ENCODE results near the gene LEUTX. TPM values are rescaled to one million over a fixed set of nuclear protein-coding genes. Genes with fewer than 3 reads are reported as not detected.

LEUTX gene
- total and polyA plus RNA-seq, 9 donors = not detected

DNA sequence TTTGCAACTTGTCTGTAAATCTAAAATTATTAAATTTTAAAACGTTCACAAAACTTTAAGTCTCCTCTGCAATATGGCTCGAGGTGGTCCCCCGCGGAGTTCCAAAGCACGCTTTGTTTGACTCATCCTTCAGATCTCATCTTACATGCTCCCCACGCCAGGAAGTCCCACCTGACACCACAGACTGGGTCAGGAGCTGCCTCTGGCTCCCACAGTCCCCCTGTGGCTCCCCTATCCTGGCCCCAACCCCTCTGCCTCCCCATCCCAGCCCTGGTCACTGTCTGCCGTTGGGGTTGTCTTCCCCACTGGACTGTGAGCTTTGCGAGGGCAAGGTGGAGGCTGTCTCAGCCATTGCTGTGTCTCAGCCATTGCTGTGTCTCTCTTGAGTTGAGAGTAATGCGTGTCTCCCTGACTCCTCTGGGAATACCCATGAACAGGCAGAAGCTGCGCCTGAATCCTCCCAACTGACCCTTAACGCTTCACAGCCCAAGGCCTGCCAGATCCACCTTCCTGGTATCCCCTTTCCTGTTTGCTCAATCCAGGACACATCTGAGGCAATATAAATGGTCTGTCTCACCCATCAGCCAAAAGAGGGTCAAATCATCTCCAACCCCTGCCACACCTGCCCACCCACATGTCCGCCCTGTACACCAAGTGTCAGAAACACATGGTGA, 39.4 kb downstream of the LEUTX start:
- WGBS, 3 donors = 91 to 92% (median 92%) methylated on average over 12 of the region's 12 CpGs
- intact Hi-C loops (cut with DNase I) = no loop called here
- no peaks in the 10 kb centered on the region for H3K4me1 ChIP-seq (ENCODE audit: insufficient read depth)
- H3K27ac ChIP-seq = no peak overlapping the region
- H3K4me3 ChIP-seq = no peak overlapping the region
- TF ChIP-seq POLR2A (IDR thresholded peaks at IDR 0.05) = no peak
- DNase-seq = no peak
- H3K27me3 ChIP-seq = no peaks in the 10 kb centered on the region
- H3K36me3 ChIP-seq = no peaks in the 10 kb centered on the region
- no peaks in the 10 kb centered on the region for H3K9me3 ChIP-seq

- no peaks in the 10 kb centered on the region for H3K27me3 ChIP-seq
- H3K27ac ChIP-seq = no peak overlapping the region
- no peaks in the 10 kb centered on the region for H3K9me3 ChIP-seq
- TF ChIP-seq POLR2A (IDR thresholded peaks at IDR 0.05) (no peak), EP300 (IDR thresholded peaks at IDR 0.05) (no peak), CTCF (IDR thresholded peaks at IDR 0.05) (no peak)
- WGBS, 3 donors = 84 to 95% (median 90%) methylated on average over 4 of the region's 4 CpGs
- intact Hi-C loops (cut with DNase I) = no loop called here
- H3K36me3 ChIP-seq = no peaks in the 10 kb centered on the region
- no peak for DNase-seq
- peaks cover 4% of the 10 kb centered on the region for H3K4me1 ChIP-seq (ENCODE audit: insufficient read depth)
- H3K4me3 ChIP-seq = no peak overlapping the region
Observed at GRCh38 chr19:39818626-39819097, 40.0 kb downstream of the LEUTX start.

GRCh38 chr19:39819786-39820185, 41.1 kb downstream of the LEUTX start:
- H3K4me1 ChIP-seq (ENCODE audit: insufficient read depth) = peaks cover 4% of the 10 kb centered on the region
- intact Hi-C loops (cut with DNase I) = no loop called here
- no peaks in the 10 kb centered on the region for H3K9me3 ChIP-seq
- H3K27ac ChIP-seq = no peak overlapping the region
- no peaks in the 10 kb centered on the region for H3K27me3 ChIP-seq
- no peak overlapping the region for H3K4me3 ChIP-seq
- no peak for DNase-seq
- H3K36me3 ChIP-seq = no peaks in the 10 kb centered on the region
- 78 to 79% (median 79%) methylated on average over 3 of the region's 3 CpGs for WGBS, 3 donors
- TF ChIP-seq CTCF (IDR thresholded peaks at IDR 0.05) (no peak), POLR2A (IDR thresholded peaks at IDR 0.05) (no peak), EP300 (IDR thresholded peaks at IDR 0.05) (no peak)

GRCh38 chr19:39820696-39821095, 42.0 kb downstream of the LEUTX start:
- TF ChIP-seq CTCF (IDR thresholded peaks at IDR 0.05) (no peak), POLR2A (IDR thresholded peaks at IDR 0.05) (no peak), EP300 (IDR thresholded peaks at IDR 0.05) (no peak)
- H3K36me3 ChIP-seq = no peaks in the 10 kb centered on the region
- no peaks in the 10 kb centered on the region for H3K9me3 ChIP-seq
- intact Hi-C loops (cut with DNase I) = no loop called here
- H3K27ac ChIP-seq = no peak overlapping the region
- DNase-seq = no peak
- H3K4me3 ChIP-seq = no peak overlapping the region
- WGBS, 3 donors = 93 to 96% (median 95%) methylated on average over 6 of the region's 6 CpGs
- no peaks in the 10 kb centered on the region for H3K27me3 ChIP-seq
- peaks cover 4% of the 10 kb centered on the region for H3K4me1 ChIP-seq (ENCODE audit: insufficient read depth)

DNA sequence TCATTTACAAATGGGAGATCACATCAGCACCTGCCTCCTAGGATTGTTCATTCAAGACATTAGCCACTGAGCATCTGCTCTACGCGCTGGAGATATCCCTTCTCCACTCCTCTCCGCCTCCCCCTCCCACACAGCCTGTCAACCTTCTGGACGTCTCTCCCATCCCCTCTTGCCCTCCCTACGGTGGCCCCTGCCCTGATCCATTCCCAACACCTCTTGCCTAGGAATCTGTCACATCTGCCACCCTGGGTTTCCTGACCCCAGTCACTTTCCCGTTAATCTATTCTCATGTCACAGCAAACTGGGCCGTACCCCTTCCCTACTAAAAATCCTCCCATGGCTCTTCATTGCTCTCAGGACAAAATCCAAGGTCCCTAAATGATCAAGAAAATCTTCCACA, 45.0 kb downstream of the LEUTX start:
- TF ChIP-seq POLR2A (IDR thresholded peaks at IDR 0.05) (no peak), EP300 (IDR thresholded peaks at IDR 0.05) (no peak), CTCF (IDR thresholded peaks at IDR 0.05) (no peak)
- Histone ChIP-seq H3K36me3 (no peaks in the 10 kb centered on the region), H3K27me3 (no peaks in the 10 kb centered on the region), H3K27ac (no peak overlapping the region), H3K4me1 (ENCODE audit: insufficient read depth) (peaks cover 4% of the 10 kb centered on the region), H3K4me3 (peak overlapping the region; percentile 73), H3K9me3 (no peaks in the 10 kb centered on the region)
- DNase-seq = no peak
- 3 to 5% (median 4%) methylated on average over 7 of the region's 7 CpGs for WGBS, 3 donors
- intact Hi-C loops (cut with DNase I) = no loop called here

Data from ovary (tissue), 9 donors.